Breast epithelium (tissue), 3 donors: Measurements from ENCODE around the gene GRIK4.

ENCODE experiments used
- POLR2A ChIP-seq: fragments of 450-650 bp; IDR thresholded peaks from one replicate; pipeline ENCODE4 v1.6.1; 2016; ENCODE audit warnings: antibody characterized with exemption, mild to moderate bottlenecking, moderate library complexity
- TF ChIP-seq, protein P1 (sequence below), 3 donors: fragments of 450-650 bp; IDR thresholded peaks; one replicate each; pipeline ENCODE4 v1.5.1; 2016 to 2017; ENCODE audit warnings: antibody characterized with exemption in 3 of 3, mild to moderate bottlenecking in 3 of 3, moderate library complexity in 3 of 3

GRCh38 chr11:120556797-120557196, 45.2 kb downstream of the GRIK4 start:
- TF ChIP-seq POLR2A, result no peak
- TF ChIP-seq, protein P1, sequence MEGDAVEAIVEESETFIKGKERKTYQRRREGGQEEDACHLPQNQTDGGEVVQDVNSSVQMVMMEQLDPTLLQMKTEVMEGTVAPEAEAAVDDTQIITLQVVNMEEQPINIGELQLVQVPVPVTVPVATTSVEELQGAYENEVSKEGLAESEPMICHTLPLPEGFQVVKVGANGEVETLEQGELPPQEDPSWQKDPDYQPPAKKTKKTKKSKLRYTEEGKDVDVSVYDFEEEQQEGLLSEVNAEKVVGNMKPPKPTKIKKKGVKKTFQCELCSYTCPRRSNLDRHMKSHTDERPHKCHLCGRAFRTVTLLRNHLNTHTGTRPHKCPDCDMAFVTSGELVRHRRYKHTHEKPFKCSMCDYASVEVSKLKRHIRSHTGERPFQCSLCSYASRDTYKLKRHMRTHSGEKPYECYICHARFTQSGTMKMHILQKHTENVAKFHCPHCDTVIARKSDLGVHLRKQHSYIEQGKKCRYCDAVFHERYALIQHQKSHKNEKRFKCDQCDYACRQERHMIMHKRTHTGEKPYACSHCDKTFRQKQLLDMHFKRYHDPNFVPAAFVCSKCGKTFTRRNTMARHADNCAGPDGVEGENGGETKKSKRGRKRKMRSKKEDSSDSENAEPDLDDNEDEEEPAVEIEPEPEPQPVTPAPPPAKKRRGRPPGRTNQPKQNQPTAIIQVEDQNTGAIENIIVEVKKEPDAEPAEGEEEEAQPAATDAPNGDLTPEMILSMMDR (IDR thresholded peaks at IDR 0.05), result no peak
